Coronary artery (tissue), 2 donors: ENCODE data around the gene MEN1.
A peak's percentile ranks its signal among the peaks of the same experiment; 100 is the strongest.

Experiments used
- DNase-seq: peaks from one replicate; pipeline ENCODE4 v3.0.0-alpha.2; 2017; ENCODE audit warnings: low spot score
- H3K27ac ChIP-seq, 2 donors: fragments of 200-600 bp; sonication (generic); one replicate each; pipeline ENCODE4 v1.5.1; 2016 to 2019
- H3K4me3 ChIP-seq: fragments of 200-600 bp; sonication (generic); 2 replicates; pipeline ENCODE4 v1.5.1; 2016; ENCODE audit warnings: mild to moderate bottlenecking, moderate library complexity
- TF ChIP-seq, protein P1 (sequence below): fragments of 200-600 bp; sonication (generic); IDR thresholded peaks from one replicate; pipeline ENCODE4 v1.5.1; 2019; ENCODE audit warnings: antibody characterized with exemption

MEN1 gene

DNA sequence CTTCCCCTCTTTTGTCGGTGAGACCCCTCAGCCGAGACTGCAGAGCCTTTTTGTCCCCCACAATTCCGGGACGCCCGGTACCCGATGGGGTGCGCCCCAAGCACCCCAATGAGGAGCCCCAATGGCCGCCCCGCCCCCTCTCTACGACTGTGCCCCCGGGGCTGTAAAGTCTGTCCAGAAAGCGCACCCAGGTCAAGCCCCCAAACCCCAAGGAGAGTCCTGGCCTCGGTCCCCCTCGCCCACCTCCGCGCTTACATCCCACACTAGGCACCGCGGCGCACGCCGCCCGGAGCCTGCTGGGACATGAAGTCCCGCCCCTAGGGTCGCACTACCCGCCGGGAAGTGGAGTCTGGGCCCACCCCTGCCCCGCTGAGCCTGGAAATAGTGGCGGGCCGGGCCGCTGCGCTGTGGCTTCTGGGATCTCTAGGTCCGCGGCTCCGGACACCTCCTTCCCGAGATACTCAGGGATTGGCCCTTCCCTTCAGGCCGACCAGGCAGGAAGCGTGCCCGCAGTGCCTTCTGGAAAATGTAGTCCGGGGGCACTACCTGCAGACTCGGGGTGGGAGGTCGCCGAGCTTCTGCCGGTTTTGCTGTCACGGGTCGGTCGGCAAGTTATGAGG lies at the start of gene MEN1:
Gene MEN1 (minus strand): TSS at position 281 of the 620 bp plus-strand sequence. CDS start 442 bp downstream, outside the sequence.
- TF ChIP-seq, protein P1, sequence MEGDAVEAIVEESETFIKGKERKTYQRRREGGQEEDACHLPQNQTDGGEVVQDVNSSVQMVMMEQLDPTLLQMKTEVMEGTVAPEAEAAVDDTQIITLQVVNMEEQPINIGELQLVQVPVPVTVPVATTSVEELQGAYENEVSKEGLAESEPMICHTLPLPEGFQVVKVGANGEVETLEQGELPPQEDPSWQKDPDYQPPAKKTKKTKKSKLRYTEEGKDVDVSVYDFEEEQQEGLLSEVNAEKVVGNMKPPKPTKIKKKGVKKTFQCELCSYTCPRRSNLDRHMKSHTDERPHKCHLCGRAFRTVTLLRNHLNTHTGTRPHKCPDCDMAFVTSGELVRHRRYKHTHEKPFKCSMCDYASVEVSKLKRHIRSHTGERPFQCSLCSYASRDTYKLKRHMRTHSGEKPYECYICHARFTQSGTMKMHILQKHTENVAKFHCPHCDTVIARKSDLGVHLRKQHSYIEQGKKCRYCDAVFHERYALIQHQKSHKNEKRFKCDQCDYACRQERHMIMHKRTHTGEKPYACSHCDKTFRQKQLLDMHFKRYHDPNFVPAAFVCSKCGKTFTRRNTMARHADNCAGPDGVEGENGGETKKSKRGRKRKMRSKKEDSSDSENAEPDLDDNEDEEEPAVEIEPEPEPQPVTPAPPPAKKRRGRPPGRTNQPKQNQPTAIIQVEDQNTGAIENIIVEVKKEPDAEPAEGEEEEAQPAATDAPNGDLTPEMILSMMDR: no peak
- DNase-seq: peak; percentile 98
- H3K4me3 ChIP-seq: peak within 1 kb of the TSS; percentile 91
- H3K27ac ChIP-seq: peak within 1 kb of the TSS; percentile 77 to 78

DNA sequence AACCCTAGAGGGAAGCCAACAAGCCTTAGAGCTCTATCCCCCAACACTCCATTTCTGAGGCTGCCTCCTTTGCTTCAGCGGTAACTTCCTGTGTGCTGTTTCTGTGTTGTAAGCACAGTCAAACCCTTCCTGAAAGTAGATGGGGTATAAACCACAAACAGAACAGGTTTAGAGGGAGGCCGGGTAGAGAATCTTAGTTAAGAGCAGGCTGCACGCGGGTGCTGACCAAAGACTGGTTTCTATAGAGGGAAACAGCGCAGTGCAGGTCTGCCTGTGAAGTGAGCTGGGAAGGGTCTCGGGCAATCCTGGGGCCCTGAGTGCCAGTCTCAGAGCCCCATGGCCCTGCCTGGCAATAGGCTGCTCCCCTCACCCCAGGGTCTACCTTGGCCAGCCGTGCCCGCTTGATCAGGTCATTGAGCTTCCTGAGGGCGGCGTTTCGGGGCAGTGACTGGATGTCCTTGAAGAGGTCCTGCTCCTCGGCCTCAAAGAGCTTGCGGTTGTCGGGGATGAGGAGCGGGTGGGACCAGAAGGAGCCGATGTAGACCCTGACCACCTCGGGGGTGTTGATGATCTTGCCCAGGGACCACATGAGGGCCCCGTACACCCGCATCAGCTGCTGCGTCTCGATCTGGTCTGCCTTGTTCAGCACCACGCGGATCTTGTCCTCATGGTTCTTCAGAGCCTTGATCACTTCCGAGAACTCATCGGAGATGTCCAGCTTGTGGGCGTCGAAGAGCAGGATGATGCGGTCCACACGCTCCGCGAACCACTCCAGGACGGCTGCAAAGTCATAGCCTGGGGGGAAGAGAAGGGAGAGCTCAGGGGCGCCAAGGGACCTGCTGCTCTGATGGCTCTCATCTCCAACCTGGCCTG lies 49.4 kb upstream of the MEN1 start:
- peak overlapping the region; percentile 24 to 80 for H3K27ac ChIP-seq
- DNase-seq: no peak
- TF ChIP-seq, protein P1: no peak
- no peak overlapping the region for H3K4me3 ChIP-seq

DNA sequence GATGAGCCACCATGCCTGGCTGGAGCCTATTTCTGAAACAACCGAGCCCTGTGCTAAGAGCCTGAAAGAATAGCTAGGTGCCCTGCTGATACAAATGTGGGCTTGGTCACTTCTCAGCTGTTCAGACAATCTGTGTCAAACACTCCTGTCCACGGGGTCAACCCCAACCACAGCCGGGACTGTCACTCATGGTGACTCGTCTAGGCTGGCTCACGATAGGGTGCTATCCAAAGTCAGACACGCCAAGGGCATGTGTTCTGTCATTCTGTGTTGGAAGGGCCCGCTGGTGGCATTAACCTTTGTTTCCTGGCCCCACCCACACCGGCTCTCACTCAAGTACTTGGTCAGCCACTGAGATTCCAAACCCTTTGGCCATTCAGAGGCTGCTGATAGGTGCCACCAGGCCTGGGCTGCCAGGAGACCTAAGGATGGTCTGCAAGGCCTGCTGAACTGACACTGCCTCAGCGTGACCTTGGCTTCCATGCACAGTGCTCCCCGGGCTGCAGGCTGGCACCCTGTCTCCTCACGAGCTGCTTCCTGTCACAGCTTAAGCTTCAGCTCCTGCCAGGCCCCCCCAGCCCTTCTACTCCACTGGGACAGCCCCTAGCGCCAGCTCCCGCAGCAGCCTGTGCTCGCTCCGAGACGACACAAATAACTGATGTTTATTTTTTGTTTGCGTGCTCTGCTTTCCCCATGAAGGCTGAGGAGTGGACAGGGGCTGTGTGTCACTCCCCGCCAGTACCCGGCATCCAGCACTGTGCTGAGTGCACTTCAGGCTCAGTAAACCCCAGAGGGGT lies 48.3 kb upstream of the MEN1 start:
- H3K27ac ChIP-seq: peak overlapping the region; percentile 60 to 80
- DNase-seq: no peak
- no peak overlapping the region for H3K4me3 ChIP-seq
- TF ChIP-seq, protein P1: no peak

DNA sequence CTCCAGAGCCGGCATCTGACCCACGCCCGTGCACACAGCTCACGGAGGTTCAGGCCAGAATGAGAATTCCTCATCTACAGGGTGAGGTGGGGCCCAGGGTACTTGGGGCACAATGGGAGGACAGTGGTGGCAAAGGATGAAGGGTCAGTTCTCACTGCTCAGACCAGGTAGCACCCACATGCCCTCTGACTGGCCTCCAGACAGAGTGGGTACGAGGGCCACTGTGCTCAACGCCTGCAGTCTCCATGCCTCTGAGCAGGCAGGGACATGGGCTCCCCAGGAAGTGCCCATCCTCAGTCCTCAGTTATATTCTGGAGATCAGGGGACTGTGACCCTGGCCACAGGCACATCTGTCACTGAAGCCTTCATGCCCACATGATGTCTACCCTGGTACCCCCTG lies 47.1 kb upstream of the MEN1 start:
- DNase-seq: no peak
- H3K27ac ChIP-seq: peak overlapping the region; percentile 91
- no peak overlapping the region for H3K4me3 ChIP-seq
- TF ChIP-seq, protein P1: no peak

DNA sequence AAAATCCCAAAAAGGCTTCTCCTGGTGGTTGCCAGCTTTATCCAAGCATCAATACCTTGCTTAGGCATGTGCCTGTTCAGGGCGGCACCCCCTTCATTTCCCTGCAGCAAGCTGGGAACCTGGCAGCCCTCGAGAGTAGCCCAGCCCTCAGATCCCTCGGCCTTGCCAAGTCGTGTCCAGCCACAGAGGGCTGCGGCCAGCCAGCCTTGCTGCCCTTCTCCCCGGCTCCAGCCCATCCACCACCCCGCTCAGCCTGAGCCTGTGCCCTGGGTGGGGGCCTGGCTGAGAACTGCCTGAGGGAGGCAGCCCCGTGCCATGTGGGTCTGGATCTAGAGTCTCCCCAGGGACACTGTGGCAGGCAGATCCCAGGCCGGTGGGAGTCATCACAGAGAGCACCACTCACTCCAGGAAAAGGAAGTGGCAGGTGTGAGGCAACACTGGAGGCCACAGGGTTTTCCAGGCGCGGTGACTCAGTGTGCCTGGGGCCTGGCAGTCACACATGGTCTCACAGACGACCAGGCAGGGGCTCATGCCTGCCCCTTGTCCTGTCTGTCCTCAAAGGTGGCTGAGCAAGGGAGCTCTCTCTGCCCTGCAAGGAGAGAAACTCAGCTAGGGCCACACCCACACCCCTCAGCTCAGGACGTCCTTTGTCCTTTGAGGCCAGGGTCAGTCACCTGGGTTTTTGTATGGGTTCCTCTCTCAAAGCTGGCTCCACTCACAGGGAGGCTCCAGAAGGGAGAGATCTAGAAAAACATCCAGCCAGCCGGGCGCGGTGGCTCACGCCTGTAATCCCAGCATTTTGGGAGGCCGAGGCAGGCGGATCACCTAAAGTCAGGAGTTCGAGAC lies 46.3 kb upstream of the MEN1 start:
- TF ChIP-seq, protein P1: no peak
- Histone ChIP-seq H3K4me3 (peak overlapping the region; percentile 53), H3K27ac (peak overlapping the region; percentile 91)
- DNase-seq: peak; percentile 97

DNA sequence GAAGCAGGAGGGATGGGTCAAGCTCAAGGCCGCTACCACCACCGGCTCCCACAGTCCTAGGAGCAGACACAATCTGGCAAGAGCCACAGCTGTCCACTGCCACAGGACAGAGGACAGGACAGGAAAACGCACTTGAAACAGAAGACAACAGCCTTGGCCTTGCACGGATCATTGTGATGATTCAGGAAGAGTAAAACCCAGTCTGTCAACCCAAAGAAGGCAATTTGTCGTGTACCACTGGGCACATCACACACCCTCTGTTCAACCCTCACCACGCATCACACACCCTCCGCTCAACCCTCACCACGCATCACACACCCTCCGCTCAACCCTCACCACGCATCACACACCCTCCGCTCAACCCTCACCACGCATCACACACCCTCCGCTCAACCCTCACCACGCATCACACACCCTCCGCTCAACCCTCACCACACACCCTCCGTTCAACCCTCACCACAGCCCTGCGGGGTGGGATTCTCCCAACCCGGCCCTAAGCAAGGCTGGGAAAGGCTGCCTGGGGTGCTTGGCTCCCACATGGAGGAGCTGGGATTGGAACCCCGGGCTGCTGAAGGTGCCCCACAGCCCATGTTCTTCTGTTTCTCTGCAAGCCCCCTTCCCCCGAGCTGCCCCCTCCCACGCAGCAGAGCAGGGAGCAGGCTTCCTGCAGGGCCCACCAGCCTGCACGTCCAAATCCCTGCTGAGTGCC lies 45.4 kb upstream of the MEN1 start:
- TF ChIP-seq, protein P1: no peak
- Histone ChIP-seq H3K27ac (peak overlapping the region; percentile 91), H3K4me3 (peak overlapping the region; percentile 53)
- DNase-seq: no peak
